Ascending aorta (tissue), 2 donors: ENCODE measurements around the gene SAMM50. TPM values are rescaled to one million over a fixed set of nuclear protein-coding genes. Genes with fewer than 3 reads are reported as not detected.

Experiments
- DNase-seq, 2 donors: peaks; one replicate each; pipeline ENCODE4 v3.0.0-alpha.2; 2019; ENCODE audit warnings: low spot score in 2 of 2
- H3K27ac ChIP-seq, 2 donors: fragments of 200-600 bp; sonication (generic); one replicate each; pipeline ENCODE4 v1.5.1; 2016 to 2017; ENCODE audit warnings: mild to moderate bottlenecking in 1 of 2
- H3K27me3 ChIP-seq: fragments of 200-600 bp; sonication (generic); one replicate; pipeline ENCODE4 v1.5.1; 2017
- H3K36me3 ChIP-seq, 2 donors: fragments of 200-600 bp; sonication (generic); one replicate each; pipeline ENCODE4 v1.5.1; 2016
- H3K4me1 ChIP-seq, 2 donors: fragments of 200-600 bp; sonication (generic); one replicate each; pipeline ENCODE4 v1.5.1; 2016 to 2017; ENCODE audit warnings: mild to moderate bottlenecking in 1 of 2
- H3K4me3 ChIP-seq, 2 donors: fragments of 200-600 bp; sonication (generic); one replicate each; pipeline ENCODE4 v1.5.1; 2016 to 2017; ENCODE audit warnings: mild to moderate bottlenecking in 1 of 2
- H3K9me3 ChIP-seq, 2 donors: fragments of 200-600 bp; sonication (generic); one replicate each; pipeline ENCODE4 v1.5.1; 2016
- CTCF ChIP-seq, 3 experiments: fragments of 200-600 bp in 2 of 3; fragments of 450-650 bp in 1 of 3; sonication (generic) in 2 of 3; IDR thresholded peaks; one replicate each; pipeline ENCODE4 v1.5.1; 2016 to 2019; ENCODE audit warnings: antibody characterized with exemption in 3 of 3, mild to moderate bottlenecking in 1 of 3, moderate library complexity in 1 of 3
- intact Hi-C: fragments of 100-400 bp; cut with DNase I; formaldehyde crosslinking; loops from one replicate; pipeline ENCODE4 v1.15.1; 2023
- total RNA-seq: library from RNA; depleted of rRNA; stranded (reverse); fragments of >200 nt; gene quantifications from one replicate; pipeline ENCODE4 v1.1.0, GENCODE V29; 2016

Gene SAMM50
- total RNA-seq, 1 donor from 2014 or later = 23.6 TPM

- no peak for DNase-seq
- intact Hi-C loops = no loop called here
- no peaks in the 10 kb centered on the region for H3K27me3 ChIP-seq
- H3K27ac ChIP-seq = no peak overlapping the region
- H3K36me3 ChIP-seq = peaks cover 65 to 87% of the 10 kb centered on the region in 2 donors
- H3K4me1 ChIP-seq = no peaks in the 10 kb centered on the region
- no peak for TF ChIP-seq CTCF (IDR thresholded peaks at IDR 0.05)
- no peaks in the 10 kb centered on the region for H3K9me3 ChIP-seq
- no peak overlapping the region for H3K4me3 ChIP-seq
These were observed 25.8 kb downstream of the SAMM50 start for GRCh38 chr22:43980996-43981395.

- no peak for TF ChIP-seq CTCF (IDR thresholded peaks at IDR 0.05)
- Histone ChIP-seq H3K4me3 (no peak overlapping the region), H3K9me3 (no peaks in the 10 kb centered on the region), H3K36me3 (peaks cover 54 to 73% of the 10 kb centered on the region in 2 donors), H3K4me1 (no peaks in the 10 kb centered on the region), H3K27me3 (no peaks in the 10 kb centered on the region), H3K27ac (no peak overlapping the region)
- intact Hi-C loops = no loop called here
- no peak for DNase-seq
These were observed 28.6 kb downstream of the SAMM50 start for GRCh38 chr22:43983808-43984207.

GRCh38 chr22:43985532-43985931, 30.3 kb downstream of the SAMM50 start:
- intact Hi-C loops = no loop called here
- Histone ChIP-seq H3K4me3 (no peak overlapping the region), H3K36me3 (peaks cover 47 to 73% of the 10 kb centered on the region in 2 donors), H3K4me1 (no peaks in the 10 kb centered on the region), H3K27me3 (no peaks in the 10 kb centered on the region), H3K9me3 (no peaks in the 10 kb centered on the region), H3K27ac (no peak overlapping the region)
- TF ChIP-seq CTCF (IDR thresholded peaks at IDR 0.05) = no peak
- DNase-seq = no peak

GRCh38 chr22:43988116-43988820, 33.0 kb downstream of the SAMM50 start:
- Histone ChIP-seq H3K27me3 (no peaks in the 10 kb centered on the region), H3K36me3 (peaks cover 52 to 81% of the 10 kb centered on the region in 2 donors), H3K27ac (no peak overlapping the region), H3K4me3 (no peak overlapping the region), H3K4me1 (no peaks in the 10 kb centered on the region), H3K9me3 (no peaks in the 10 kb centered on the region)
- no peak for TF ChIP-seq CTCF (IDR thresholded peaks at IDR 0.05)
- no peak for DNase-seq
- intact Hi-C loops = no loop called here

GRCh38 chr22:43988960-43989359, 33.7 kb downstream of the SAMM50 start:
- Histone ChIP-seq H3K4me3 (no peak overlapping the region), H3K4me1 (no peaks in the 10 kb centered on the region), H3K27me3 (no peaks in the 10 kb centered on the region), H3K36me3 (peaks cover 52 to 80% of the 10 kb centered on the region in 2 donors), H3K9me3 (no peaks in the 10 kb centered on the region), H3K27ac (no peak overlapping the region)
- no peak for TF ChIP-seq CTCF (IDR thresholded peaks at IDR 0.05)
- no peak for DNase-seq
- intact Hi-C loops = no loop called here
